Heart right ventricle (tissue), 16 donors: ENCODE data around the gene CYP26A1. TPM values are rescaled to one million over a fixed set of nuclear protein-coding genes. Genes with fewer than 3 reads are reported as not detected.

Experiments used
- ATAC-seq, 8 donors: fragments of 200-7000 bp; cut with Tn5 transposase; one replicate each; pipeline ENCODE4 v1.9.1; 2020; ENCODE audit warnings: mild to moderate bottlenecking in 8 of 8, moderate library complexity in 8 of 8, moderate number of reproducible peaks in 1 of 8
- DNase-seq, 2 donors: peaks; one replicate each; pipeline ENCODE4 v3.0.0-alpha.2; 2020
- H3K27ac ChIP-seq, 10 donors: fragments of 200-600 bp; sonication (generic) in 2 of 10; one replicate each; pipeline versions ENCODE4 v1.5.0 to v1.8.0; 2020 to 2022; ENCODE audit warnings: mild to moderate bottlenecking in 3 of 10
- H3K27me3 ChIP-seq, 7 donors: fragments of 200-600 bp; one replicate each; pipeline ENCODE4 v1.8.0; 2021 to 2022; ENCODE audit warnings: mild to moderate bottlenecking in 2 of 7
- H3K36me3 ChIP-seq, 9 donors: fragments of 200-600 bp; sonication (generic) in 1 of 9; one replicate each; pipeline versions ENCODE4 v1.5.0 to v1.8.0; 2020 to 2022; ENCODE audit warnings: mild to moderate bottlenecking in 2 of 9
- H3K4me1 ChIP-seq, 9 donors: fragments of 200-600 bp; sonication (generic) in 1 of 9; one replicate each; pipeline versions ENCODE4 v1.5.0 to v1.8.0; 2020 to 2022; ENCODE audit warnings: mild to moderate bottlenecking in 4 of 9
- H3K4me3 ChIP-seq, 10 donors: fragments of 200-600 bp; sonication (generic) in 2 of 10; one replicate each; pipeline versions ENCODE4 v1.5.0 to v1.8.0; 2020 to 2022; ENCODE audit warnings: mild to moderate bottlenecking in 7 of 10, moderate library complexity in 2 of 10
- H3K9me3 ChIP-seq, 11 donors: fragments of 200-600 bp in 10 of 11; sonication (generic) in 2 of 11; one replicate each; pipeline versions ENCODE4 v1.5.0 to v1.8.0; 2013 to 2022; ENCODE audit warnings: mild to moderate bottlenecking in 2 of 11, control low read depth in 1 of 11, moderate library complexity in 1 of 11
- CTCF ChIP-seq, 9 donors: fragments of 200-600 bp; sonication (generic) in 2 of 9; IDR thresholded peaks; one replicate each; pipeline versions ENCODE4 v1.5.0 to v1.8.0; 2021 to 2022; ENCODE audit warnings: antibody characterized with exemption in 9 of 9, mild to moderate bottlenecking in 5 of 9, moderate library complexity in 1 of 9
- WGBS, 2 donors: extraction: QIAGEN DNeasy Blood & Tissue Kit; methylation state at CpG; one replicate each; pipeline ENCODE4 v1.1.7; 2013; ENCODE audit warnings: inconsistent platforms in 1 of 2; 5-methylcytosine and 5-hydroxymethylcytosine counted together
- intact Hi-C, 10 donors: fragments of 100-400 bp; cut with DNase I; formaldehyde crosslinking; loops; one replicate each; pipeline versions ENCODE4 v1.11.1 to v1.14.2; 2022
- long read RNA-seq, 3 donors: library from polyadenylated mRNA; unstranded; transcript quantifications; one replicate each; pipeline ENCODE4 v2.0.0, GENCODE V29; 2020 to 2021
- polyA plus RNA-seq, 2 donors: library from polyadenylated mRNA; stranded (reverse); fragments of 200-250 nt; gene quantifications; one replicate each; pipeline ENCODE4 v1.2.3, GENCODE V29; 2013
- total RNA-seq, 10 donors: library from RNA; stranded (reverse); fragmentation: NEBNext Ultra II Directional in 3 of 10; extraction: Animal tissue kit (Norgen Biotek cat#: 25700) in 3 of 10; gene quantifications; one replicate each; pipeline versions ENCODE4 v1.2.1 to v1.2.4, GENCODE V29; 2021 to 2023
- donor health status: Arrhythmogenic right ventricular cardiomyopathy.
- donor health status: ischemic (EF 13 %, LVEDD 7.1; RV severe dilation, severe dysfunction).
- donor health status: healthy with polysubstance abuse.
- donor health status: DM: no; HTN: yes; CAD: no.
- donor health status: DM: no; HTN: no; CAD: no.
- donor health status: ischemic (EF 25% LVEDD 6.9; RV normal size, moderate dysfunction).
- donor health status: ischemic (EF 25% LVEDD 5.7; RV mildly dilated, moderate dysfunction).
- donor health status: healthy.
- donor health status: DM: yes; HTN: yes; CAD: no.
- donor health status: Ischemic cardiomyopathy.
- donor health status: ischemic (EF 35%, LVEDD 5.7; RV mildly dilated, moderate dysfunction).
- donor health status: nonischemic (EF 11% LVEDD 7.7; RV severe dilation, severe dysfunction).
- donor health status: DM: yes; HTN: yes; CAD: no.
- donor health status: PGD.
- donor health status: ischemic (EF 29% LVEDD 5.4; RV normal size, mild dysfunction).
- donor health status: nonischemic (EF 23%, LVEDD 6.1; RV moderate dilation, normal function).

Gene CYP26A1, protein sequence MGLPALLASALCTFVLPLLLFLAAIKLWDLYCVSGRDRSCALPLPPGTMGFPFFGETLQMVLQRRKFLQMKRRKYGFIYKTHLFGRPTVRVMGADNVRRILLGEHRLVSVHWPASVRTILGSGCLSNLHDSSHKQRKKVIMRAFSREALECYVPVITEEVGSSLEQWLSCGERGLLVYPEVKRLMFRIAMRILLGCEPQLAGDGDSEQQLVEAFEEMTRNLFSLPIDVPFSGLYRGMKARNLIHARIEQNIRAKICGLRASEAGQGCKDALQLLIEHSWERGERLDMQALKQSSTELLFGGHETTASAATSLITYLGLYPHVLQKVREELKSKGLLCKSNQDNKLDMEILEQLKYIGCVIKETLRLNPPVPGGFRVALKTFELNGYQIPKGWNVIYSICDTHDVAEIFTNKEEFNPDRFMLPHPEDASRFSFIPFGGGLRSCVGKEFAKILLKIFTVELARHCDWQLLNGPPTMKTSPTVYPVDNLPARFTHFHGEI
- total RNA-seq (not detected), polyA plus RNA-seq (not detected)
- long read RNA-seq, donor 1 = 0 reads
- long read RNA-seq, donor 2 = 0 reads
- long read RNA-seq, donor 3 = 0 reads

DNA sequence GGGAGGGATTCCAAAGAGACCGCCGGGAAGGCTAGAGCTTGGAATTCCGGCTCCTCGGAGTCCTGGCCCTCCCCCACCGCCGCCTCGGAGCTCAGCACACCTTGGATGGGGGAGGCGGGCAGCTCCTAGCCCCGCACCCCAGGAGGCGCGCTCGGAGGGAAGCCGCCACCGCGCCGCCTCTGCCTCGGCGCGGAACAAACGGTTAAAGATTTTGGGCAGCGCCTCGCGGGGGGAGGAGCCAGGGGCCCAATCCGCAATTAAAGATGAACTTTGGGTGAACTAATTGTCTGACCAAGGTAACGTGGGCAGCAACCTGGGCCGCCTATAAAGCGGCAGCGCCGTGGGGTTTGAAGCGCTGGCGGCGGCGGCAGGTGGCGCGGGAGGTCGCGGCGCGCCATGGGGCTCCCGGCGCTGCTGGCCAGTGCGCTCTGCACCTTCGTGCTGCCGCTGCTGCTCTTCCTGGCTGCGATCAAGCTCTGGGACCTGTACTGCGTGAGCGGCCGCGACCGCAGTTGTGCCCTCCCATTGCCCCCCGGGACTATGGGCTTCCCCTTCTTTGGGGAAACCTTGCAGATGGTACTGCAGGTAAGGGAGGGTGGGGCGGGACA lies at the start of gene CYP26A1:
TSS of gene CYP26A1 (plus strand) at position 355 of the 608 bp plus-strand sequence. CDS start at position 397, 42 bp downstream.
- peaks cover 9 to 43% (median 41%) of the 10 kb centered on the region in 9 donors for H3K4me1 ChIP-seq
- ATAC-seq (peak in 3 of 8 donors; percentile 9 to 38 (median 26)), DNase-seq (no peak)
- peaks cover 26 to 100% (median 93%) of the 10 kb centered on the region in 7 donors for H3K27me3 ChIP-seq
- no peaks in the 10 kb centered on the region for H3K36me3 ChIP-seq
- WGBS, 2 donors = 1% methylated on average over 48 to 52 of the region's 52 CpGs
- H3K4me3 ChIP-seq = peak within 1 kb of the TSS; percentile 22 to 55 (median 42)
- H3K9me3 ChIP-seq = no peaks in the 10 kb centered on the region
- no peak for TF ChIP-seq CTCF (IDR thresholded peaks at IDR 0.05)
- no peak within 1 kb of the TSS for H3K27ac ChIP-seq
- intact Hi-C loops = no loop called here

GRCh38 chr10:93026072-93026471 lies 47.6 kb upstream of the CYP26A1 start:
- H3K9me3 ChIP-seq = peaks cover 0 to 15% (median 6%) of the 10 kb centered on the region in 11 donors

GRCh38 chr10:93027508-93027907 lies 46.2 kb upstream of the CYP26A1 start:
- no peak for TF ChIP-seq CTCF (IDR thresholded peaks at IDR 0.05)
- H3K27me3 ChIP-seq = no peaks in the 10 kb centered on the region
- DNase-seq (no peak), ATAC-seq (no peak)
- H3K4me1 ChIP-seq = no peaks in the 10 kb centered on the region
- H3K9me3 ChIP-seq = peaks cover 0 to 15% (median 6%) of the 10 kb centered on the region in 11 donors
- H3K27ac ChIP-seq = no peak overlapping the region
- H3K36me3 ChIP-seq = peaks cover 0 to 36% (median 12%) of the 10 kb centered on the region in 9 donors
- H3K4me3 ChIP-seq = no peak overlapping the region
- intact Hi-C loops = no loop called here

More at GRCh38 chr10:93026072-93026471, 47.6 kb upstream of the CYP26A1 start:
- no peak for TF ChIP-seq CTCF (IDR thresholded peaks at IDR 0.05)
- Histone ChIP-seq H3K27ac (no peak overlapping the region), H3K4me3 (no peak overlapping the region), H3K27me3 (no peaks in the 10 kb centered on the region), H3K4me1 (no peaks in the 10 kb centered on the region), H3K36me3 (peaks cover 0 to 36% (median 12%) of the 10 kb centered on the region in 9 donors)
- intact Hi-C loops = no loop called here
- no peak for ATAC-seq
- 87 to 91% methylated on average over 2 of the region's 2 CpGs for WGBS, 2 donors
- no peak for DNase-seq

DNA sequence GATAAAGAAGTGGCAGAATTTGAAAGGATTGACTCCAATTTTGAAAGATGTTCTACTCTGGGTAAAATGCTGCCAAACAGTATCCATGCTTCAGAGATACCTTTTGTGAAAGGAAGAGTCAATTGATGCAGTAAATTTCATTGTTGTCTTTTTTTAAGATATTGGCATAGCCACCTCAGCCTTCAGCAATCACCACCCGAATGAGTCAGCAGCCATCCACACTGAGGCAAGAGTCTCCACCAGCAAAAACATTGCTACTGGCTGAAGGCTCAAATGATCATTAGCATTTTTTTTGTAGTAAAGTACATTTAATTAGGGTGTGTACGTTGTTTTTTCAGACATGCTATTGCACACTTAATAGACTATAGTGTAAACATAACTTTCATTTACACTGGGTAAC lies 44.8 kb upstream of the CYP26A1 start:
- Histone ChIP-seq H3K27me3 (no peaks in the 10 kb centered on the region), H3K9me3 (peaks cover 0 to 15% (median 6%) of the 10 kb centered on the region in 11 donors), H3K4me1 (peaks cover 0 to 13% (median 0%) of the 10 kb centered on the region in 9 donors), H3K27ac (no peak overlapping the region), H3K36me3 (peaks cover 0 to 36% (median 12%) of the 10 kb centered on the region in 9 donors), H3K4me3 (no peak overlapping the region)
- TF ChIP-seq CTCF (IDR thresholded peaks at IDR 0.05) = no peak
- ATAC-seq = no peak
- no peak for DNase-seq
- intact Hi-C loops = no loop called here
- 94 to 97% methylated on average over 2 of the region's 2 CpGs for WGBS, 2 donors
